Stimulated activated CD8-positive, alpha-beta memory T cell treated with anti-CD3 and anti-CD28 coated beads, Interleukin-4, amount 100 ng/mL, for 48 hours (primary cell): Measurements from ENCODE around the gene UNC45A.
"Not testable (repeated sequence)": the region's sequence is repeated elsewhere in the genome, so short reads cannot be mapped to it uniquely, and the experiment has no call there.

Source experiments
- DNase-seq: peaks from one replicate; pipeline ENCODE4 v3.0.0-alpha.2; 2020

Gene UNC45A

DNA sequence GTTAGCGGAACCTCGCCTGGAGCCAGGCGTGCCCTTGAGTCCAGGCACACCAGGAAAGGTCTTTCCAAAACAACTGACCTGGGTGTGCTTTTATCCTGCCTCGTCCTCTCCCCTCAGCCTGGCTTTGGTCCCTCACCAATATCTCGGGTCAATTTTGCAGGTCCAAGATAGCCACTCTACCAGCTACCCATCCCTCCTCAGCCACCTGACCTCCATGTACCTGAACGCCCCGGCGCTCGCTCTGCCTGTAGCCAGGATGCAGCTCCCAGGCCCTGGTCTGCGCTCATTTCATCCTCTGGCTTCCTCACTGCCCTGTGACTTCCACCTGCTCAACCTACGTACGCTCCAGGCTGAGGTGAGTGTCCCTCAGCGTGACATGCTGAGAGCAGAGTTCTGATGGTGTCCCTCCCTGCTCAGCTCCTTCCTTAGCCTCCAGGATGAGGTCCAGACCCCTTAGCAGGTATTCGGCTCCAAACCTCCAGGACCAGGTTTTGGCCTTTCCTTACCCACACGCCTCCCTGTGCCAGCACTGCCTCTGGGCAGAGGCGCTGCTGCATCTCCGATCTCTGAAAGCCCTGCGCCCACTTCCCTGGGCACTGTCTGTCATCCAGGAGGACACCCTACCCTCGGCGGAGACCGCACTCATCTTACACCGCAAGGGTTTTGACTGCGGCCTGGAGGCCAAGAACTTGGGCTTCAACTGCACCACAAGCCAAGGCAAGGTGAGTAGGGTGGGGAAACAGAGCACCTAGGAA, 16.9 kb upstream of the UNC45A start:
- no peak for DNase-seq

DNA sequence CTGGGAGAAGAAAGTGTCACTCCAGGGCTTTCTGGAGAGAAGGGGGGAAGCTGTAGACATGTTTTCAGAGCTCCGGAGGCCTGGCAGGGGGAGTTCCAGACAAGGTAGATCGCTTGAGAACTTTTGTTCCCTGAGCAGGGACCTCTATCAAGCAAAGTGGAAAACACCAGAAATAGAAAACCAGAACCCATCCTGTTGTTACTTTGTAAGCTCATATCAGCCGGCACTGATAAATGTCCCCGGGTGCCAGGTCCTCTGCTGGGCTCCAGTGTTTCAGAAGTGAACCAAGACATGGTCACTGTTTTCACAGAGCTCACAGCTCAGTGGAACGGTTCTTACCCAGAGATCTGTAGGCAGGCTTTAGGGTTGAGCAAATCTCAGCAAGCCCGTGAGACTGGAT, 16.2 kb upstream of the UNC45A start:
- no peak for DNase-seq

DNA sequence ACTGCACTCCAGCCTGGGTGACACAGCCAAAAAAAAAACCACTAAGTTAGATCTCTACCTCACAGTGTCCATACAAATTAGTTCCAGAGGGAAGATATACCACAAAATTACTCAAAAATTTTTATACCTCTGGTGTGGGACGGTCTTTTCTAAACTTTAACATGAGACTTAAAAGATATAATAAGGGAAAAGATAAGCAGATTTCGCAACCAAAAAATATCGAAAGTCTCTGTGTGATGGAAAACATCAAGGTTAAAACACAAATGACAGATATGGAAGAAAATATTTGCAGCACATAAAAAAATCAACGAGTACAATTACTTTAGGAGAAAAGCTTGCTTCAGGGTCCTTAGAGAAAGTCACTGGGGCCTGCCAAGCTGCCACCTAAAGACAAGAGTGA, 13.2 kb upstream of the UNC45A start:
- no peak for DNase-seq

DNA sequence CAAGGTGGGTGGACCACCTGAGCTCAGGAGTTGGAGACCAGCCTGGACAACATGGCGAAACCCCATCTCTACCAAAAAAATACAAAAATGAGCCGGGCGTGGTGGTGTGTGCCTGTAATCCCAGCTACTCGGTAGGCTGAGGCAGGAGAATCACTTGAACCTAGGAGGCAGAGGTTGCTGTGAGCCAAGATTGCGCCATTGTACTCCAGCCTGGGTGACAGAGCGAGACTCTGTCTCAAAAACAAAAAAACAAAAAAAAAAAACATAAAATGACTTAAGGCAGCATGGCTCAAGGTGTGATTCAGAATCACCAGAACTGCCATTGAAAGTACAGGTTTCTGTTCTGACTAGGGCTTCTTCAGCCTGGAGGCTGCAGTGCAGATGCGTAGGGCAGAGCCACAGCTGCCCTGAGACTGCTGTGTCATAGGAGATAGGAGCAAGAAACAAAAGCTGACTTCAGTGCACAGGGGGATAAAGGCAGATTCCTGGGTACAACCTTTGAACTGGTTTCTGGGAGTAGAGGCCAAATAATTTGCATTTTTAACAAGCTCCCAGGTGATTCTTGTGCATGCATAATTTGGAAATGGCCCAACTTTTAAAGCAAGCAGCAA, 12.3 kb upstream of the UNC45A start:
- DNase-seq: peak; percentile 54

DNA sequence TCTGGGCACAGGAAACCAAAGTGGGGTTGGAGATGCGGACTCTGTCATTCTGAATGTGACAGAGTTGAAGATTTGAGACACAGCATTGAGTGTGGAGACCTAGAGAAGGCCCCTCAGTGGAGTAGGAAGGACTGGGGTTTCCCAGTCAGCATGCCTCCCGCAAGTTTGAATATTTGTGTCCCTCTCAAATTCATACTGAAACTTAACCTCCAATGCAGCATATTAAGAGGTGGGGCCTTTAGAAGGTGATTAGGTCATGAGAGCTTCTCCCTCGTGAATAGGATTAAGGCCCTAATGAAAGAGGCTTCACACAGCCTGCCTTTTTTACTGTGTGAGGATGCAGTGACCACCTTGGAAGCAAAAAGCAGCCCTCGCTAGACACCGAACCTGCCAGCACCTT, 10.7 kb upstream of the UNC45A start:
- no peak for DNase-seq

DNA sequence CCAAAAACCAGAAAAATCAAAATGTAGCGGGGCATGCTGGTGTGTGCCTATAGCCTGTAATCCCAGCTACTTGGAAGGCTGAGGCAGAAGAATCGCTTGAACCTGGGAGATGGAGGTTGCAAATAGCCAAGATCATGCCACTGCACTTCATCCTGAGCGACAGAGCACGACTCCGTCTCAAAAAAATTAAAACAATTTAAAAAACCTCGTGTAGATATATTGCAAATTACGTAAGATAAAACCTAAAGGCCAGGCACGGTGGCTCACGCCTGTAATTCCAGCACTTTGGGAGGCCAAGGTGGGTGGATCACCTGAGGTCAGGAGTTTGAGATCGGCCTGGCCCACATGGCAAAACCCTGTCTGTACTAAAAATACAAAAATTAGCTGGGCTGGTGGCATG, 8.3 kb upstream of the UNC45A start:
- not testable (repeated sequence) for DNase-seq

DNA sequence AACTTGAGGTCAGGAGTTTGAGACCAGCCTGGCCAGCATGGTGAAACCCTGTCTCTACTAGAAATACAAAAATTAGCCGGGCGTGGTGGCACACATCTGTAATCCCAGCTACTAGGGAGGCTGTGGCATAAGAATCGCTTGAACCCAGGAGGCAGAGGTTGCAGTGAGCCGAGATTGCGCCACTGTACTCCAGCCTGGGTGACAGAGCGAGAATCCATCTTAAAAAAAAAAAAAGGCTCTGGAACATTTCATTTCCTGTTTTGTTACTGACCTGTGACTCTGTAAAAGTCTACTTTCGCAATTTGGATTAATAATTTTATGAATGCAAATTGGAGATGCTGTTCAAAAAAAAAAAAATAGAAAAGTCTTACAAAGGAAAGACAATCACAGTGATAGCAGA, 7.0 kb upstream of the UNC45A start:
- DNase-seq: not testable (repeated sequence)

DNA sequence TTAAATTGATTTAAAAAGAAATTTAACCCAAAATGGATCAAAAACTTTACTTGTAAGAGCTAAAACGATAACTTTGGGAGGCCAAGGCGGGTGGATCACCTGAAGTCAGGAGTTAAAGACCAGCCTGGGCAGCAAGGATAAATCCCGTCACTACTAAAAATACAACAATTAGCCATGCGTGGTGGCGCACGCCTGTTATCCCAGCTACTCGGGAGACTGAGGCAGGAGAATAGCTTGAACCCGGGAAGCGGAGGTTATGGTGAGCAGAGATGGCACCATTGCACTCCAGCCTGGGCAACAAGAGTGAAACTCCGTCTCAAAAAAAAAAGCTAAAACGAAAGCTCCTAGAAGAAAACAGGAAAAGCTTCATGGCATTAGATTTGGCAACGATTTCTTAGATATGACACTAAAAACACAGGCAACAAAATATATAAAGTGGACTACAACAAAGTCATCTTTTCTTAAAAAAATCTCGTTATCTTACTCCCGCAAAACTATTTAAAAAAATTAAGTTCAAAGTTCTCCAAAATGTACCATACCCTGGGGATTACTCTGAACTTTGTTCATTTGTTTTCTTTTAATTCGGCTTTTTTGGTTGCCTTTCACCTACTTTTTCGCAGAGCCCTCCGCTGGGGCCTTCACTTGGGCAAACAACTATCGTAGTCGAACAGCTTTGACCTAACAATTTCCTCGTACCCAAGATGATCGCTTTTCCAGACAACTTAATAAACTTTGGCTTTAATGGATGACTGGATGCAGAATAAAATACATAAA, 5.7 kb upstream of the UNC45A start:
- no peak for DNase-seq

DNA sequence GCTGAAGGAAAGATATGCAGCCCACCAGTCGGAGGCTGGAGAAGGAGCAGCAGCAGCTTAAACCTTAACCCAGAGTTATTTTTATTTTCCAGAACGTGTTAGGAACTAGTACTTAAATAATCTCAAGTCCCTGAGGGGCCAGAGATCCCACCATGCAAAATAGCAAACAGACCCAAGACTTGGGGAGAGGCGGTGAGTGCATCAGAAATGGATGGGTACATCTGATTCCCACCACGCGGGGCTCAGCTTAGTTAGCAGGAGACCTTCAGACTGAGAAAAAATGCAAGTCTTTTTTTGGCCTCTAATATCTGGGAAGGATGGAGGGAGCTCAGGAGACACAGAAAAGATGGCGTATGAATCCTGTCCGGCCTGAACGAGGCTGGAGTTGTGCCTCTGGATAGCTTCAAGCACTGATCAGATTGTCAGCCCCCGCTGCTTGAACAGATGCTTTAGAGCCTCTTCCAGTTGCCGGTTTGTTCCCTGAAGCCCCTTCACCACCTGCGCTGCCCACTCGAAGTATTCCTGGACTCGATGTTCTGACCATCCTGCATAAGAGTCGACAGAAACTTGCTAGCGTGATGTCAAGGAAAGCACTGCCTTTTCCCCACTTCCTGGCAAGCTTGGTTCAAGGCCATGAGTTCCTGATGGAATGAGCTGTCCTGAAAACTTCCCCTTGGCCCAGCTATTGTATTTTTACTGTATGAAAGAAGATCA, 4.1 kb upstream of the UNC45A start:
- DNase-seq: peak; percentile 47

DNA sequence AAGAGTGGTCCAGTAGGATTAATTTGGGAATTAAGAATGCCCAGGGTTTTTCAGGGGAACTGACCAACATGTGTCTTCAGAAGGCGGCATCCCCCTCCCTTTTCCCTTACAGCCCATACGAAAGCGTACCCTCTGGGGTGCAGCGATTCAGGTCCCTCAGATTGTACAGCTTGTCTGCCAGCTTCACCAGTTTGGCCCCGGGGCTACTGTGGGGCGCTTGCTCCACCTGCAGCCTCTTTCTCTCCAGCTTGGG, 3.6 kb upstream of the UNC45A start:
- no peak for DNase-seq

DNA sequence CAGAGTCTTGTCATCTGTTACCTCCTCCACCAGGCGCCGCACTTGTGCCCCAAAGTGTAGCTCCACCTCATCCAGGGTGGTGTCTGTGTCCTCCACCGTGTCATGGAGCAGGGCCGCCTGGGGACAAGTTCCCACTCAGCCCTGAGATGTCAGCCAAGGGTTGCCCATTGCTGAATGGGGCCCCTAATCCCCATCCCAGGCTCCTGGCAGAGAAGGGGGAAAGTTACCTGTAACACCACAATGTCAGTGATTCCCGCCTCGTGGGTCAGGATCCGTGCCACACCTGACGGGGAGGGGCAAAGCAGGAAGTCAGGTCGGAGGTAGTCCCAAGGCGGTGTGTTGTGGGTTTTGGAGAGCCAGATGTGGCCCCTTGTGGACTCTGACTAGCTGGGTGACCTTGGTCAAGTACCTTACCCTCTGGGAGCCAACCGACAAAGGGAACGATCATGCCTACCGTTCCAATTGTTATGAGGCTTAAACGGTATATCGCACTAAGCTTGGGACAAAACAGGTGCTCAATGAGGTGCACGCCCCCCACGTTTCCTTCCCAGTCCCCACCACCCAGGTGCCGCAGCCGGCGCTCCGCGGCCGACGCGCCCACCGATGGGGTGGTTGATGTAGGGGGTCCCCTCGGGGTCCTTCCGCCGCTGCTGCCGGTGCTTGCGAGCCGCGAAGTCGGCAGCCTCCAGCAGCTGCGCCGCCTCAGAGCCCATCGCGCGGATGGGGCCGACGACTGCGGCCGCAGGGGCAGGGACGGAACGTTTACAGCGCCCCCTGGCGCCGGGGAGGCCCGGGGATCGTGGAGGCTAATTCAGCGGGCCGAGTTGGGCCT, 3.0 kb upstream of the UNC45A start, which contains the start of gene HDDC3:
TSS of gene HDDC3 (minus strand) at position 722 of the 832 bp plus-strand sequence. CDS start at position 713, 9 bp downstream.
- peak; percentile 98 for DNase-seq

DNA sequence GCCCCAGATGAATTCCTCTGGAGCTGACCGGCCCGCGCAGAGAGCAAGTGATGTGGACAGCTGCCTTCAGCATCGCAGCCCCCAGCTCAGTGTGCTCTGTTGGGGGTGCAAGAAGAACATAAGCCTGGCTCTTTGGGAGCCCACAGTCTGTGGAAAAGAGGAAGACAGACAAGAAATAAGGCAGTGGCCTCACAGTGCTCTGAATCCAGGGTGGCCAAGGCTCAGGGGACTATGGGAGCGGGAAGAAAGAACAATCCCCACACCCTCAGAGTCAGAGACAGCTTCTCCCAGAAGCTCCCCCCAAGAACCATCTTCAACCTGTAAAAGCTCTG, 2.5 kb upstream of the UNC45A start:
- DNase-seq: no peak

DNA sequence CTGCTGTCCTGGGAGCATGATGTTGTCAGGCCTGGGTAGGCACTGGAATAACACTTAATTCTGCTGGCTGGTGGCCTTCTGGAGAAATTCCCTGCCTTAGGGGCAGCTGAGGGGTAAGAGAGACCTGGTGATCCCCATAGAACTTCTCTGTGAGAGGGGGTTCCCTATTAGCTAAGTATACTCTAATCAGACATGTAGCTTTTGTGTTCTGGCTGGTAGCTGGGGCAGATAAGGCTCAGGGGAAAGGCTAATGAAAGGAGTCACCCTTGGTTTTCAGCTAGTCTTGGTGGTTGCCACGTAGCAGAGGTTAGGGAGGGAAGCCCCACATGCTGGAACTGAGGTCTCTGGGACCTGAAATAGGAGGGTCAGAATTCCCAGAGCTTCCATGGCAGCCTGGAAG, 1.8 kb upstream of the UNC45A start:
- no peak for DNase-seq

DNA sequence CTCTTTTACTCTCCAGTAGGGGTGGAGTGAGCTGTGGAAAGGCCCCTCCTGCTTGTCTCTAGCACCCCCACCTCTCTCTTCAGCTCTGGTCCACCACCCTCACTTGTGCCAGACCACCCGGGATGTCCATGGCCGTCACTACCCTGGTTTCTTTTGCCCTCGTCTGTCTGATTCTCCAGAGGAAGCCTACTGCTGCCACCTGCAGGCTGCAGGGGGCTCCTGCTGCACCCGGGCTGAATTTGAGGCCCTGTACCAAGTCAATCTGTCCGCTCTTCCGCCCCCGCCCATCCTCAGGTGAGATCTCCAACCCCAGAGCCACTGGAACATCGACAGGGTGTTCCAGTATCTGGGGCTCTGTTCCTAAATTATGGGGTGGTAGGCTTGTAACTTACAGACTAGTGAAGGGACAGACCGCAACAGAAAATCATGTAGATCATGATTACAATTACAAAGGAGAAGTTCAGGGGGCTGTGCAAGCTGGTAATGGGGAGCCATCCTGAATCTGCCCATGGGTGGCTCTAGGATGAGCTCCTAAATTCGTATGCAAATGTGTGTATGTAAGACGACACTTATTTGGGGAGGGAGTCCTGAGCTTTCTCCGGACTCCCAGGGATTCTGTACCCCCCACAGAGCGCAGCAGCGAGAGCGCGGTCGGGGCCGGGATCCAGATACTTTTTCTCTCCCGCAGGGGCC, 683 bp upstream of the UNC45A start:
- DNase-seq: peak; percentile 91

DNA sequence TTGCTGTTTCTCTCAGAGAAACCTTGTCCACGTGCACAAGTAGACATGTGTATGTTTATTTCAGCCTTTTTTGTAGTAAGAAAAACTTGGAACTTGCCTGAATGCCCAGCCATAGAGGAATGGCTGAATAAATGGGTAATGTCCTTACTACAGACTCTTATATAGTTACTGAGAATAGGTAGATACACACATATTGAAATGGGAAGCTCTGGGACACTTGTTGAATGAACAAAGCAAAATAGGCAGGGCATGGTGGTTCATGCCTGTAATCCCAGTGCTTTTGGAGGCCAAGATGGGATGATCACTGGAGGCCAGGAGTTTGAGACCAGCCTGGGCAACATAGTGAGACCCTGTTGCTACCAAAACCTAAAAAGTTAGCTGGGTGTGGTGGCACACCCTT, 1.7 kb downstream of the UNC45A start:
- DNase-seq: no peak

DNA sequence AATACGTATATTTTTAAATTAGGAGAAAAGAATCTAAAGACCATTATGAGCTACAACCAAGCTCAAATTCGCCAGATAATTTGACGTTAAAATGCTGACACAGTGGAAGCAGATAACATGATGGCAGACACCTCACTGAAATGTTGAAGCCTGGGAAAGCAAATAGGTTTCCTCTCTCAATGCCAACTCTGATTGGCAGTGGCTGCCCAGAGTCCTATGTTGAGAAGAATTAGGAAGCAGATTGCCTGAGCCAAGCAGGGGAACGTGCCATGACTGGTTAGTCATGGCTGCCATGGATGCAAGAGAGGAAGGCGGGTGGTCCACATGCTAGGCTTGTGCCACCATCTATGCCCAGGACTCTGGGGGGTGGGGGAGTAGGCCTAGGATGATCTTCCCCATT, 3.2 kb downstream of the UNC45A start:
- no peak for DNase-seq

DNA sequence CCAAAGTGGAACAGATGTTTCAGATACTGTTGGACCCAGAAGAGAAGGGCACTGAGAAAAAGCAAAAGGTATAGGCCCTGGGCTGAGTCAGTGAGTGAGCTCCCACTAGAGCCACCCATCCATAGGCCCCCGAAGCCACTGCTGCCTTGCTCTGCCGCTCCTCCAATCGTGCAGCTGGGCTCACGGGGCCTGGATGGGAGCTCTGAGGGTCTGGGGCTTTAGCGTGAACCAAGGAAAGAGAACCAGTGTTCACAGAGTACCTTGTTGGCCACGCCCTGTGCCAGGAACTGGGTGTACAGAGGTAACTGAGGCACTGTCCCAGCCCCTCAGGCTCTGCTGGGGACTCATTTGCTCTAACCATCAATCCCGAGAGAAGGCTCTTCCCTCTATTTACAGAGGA, 4.7 kb downstream of the UNC45A start:
- no peak for DNase-seq

DNA sequence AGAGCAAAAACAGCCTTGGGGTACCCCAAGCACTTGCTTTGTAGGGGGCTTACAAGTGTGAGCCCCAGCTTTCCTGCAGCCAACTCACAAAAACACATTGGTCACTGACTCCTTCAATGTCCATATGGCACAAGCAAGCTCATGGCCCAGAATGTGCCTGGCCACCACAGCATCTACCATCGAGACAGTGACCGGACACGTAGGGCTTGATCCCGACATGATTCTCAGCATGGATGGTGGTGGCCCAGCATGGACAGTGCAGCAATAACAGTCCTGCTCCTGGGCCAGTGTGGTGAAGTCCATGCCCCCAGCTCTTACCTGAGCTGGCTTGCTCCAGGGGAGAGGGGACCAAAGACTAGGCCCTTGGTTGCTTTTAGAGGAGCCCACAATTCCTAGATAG, 6.0 kb downstream of the UNC45A start:
- no peak for DNase-seq

DNA sequence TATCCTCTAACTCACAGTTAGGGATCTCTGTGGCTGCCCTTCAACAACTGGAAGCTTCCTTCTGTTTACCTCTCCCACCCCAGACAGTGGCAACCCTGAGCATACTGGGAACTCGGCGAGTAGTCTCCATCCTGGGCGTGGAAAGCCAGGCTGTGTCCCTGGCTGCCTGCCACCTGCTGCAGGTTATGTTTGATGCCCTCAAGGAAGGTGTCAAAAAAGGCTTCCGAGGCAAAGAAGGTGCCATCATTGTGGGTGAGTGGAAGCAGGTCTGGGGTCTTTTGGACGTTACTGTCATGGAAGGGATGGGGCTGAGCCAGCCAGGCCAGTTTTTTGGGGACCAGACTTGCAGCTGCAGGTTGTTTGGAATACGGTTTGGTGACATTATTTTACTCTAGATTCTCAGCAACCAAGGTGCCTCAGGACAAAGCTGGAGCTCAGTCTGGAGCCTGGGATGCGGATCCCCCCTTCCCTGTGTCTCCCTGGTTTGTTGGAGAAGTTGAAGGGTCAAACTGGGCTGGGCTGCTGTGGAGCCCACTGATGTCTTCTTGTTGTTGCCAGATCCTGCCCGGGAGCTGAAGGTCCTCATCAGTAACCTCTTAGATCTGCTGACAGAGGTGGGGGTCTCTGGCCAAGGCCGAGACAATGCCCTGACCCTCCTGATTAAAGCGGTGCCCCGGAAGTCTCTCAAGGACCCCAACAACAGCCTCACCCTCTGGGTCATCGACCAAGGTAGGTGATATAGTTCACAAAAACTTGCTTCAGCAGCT, 7.5 kb downstream of the UNC45A start:
- DNase-seq: no peak

DNA sequence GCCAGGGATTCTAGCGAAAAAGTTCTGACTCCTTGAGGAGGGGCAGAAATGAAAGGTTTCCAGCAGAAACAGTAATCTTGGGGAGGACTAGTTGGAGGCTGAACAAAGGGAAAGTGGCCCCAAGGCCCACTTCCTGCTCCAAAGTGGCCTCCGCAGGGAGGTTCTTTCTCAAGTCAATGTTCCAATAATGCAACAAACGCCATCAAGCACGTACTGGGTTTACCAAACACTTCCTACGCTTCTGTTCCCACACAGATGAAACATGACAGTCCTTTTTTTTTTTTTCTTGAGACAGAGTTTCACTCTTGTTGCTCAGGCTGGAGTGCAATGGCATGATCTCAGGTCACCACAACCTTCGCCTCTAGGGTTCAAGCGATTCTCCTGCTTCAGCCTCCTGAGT, 10.0 kb downstream of the UNC45A start:
- no peak for DNase-seq

DNA sequence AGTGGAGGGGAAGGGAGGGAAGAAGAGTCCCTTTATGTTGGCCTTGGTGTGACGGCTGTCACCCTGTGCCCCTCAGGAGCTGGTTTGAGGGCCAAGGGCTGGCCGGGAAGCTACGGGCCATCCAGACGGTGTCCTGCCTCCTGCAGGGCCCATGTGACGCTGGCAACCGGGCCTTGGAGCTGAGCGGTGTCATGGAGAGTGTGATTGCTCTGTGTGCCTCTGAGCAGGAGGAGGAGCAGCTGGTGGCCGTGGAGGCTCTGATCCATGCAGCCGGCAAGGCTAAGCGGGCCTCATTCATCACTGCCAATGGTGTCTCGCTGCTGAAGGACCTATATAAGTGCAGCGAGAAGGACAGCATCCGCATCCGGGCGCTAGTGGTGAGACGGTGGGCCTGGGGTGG, 11.5 kb downstream of the UNC45A start:
- no peak for DNase-seq
